Nucleus accumbens (tissue), 56 donors: ENCODE results near the gene ATP4A.

Experiments
- DNase-seq, 56 donors: peaks; one replicate each; lab custom pipeline; 2025; lab: John Stamatoyannopoulos, UW

ATP4A gene

GRCh38 chr19:35551091-35551810 is 12.2 kb downstream of the ATP4A start:
- no peak for DNase-seq

GRCh38 chr19:35549879-35550523 is 13.5 kb downstream of the ATP4A start:
- no peak for DNase-seq

GRCh38 chr19:35549174-35549788 is 14.2 kb downstream of the ATP4A start:
- DNase-seq = peak in 28 of 56 donors; percentile 3 to 56 (median 16)

GRCh38 chr19:35546532-35546931 is 16.9 kb downstream of the ATP4A start:
- DNase-seq = no peak

GRCh38 chr19:35545855-35546381 is 17.5 kb downstream of the ATP4A start:
- DNase-seq = peak in 12 of 56 donors; percentile 21 to 74 (median 45)

- DNase-seq = peak in 55 of 56 donors; percentile 36 to 94 (median 82)
These were observed 18.2 kb downstream of the ATP4A start, which contains the start of gene TMEM147 for GRCh38 chr19:35545001-35545854. TSS of gene TMEM147 (plus strand) at chr19:35545626. CDS start at chr19:35545740, 114 bp downstream.

- no peak for DNase-seq
These were observed 19.2 kb downstream of the ATP4A start for GRCh38 chr19:35544110-35544802.

GRCh38 chr19:35543280-35544109 is 20.0 kb downstream of the ATP4A start:
- no peak for DNase-seq

- no peak for DNase-seq
These were observed 21.2 kb downstream of the ATP4A start for GRCh38 chr19:35542209-35542608.

GRCh38 chr19:35540356-35540927 is 23.0 kb downstream of the ATP4A start:
- DNase-seq = no peak

- no peak for DNase-seq
These were observed 23.6 kb downstream of the ATP4A start for GRCh38 chr19:35539850-35540249.

- DNase-seq = no peak
These were observed 24.1 kb downstream of the ATP4A start for GRCh38 chr19:35539314-35539713.

- DNase-seq = peak in 7 of 56 donors; percentile 9 to 42 (median 23)
These were observed 28.5 kb downstream of the ATP4A start for GRCh38 chr19:35534803-35535480.

- no peak for DNase-seq
These were observed 29.6 kb downstream of the ATP4A start for GRCh38 chr19:35533822-35534392.

GRCh38 chr19:35533201-35533821 is 30.1 kb downstream of the ATP4A start, which contains the start of gene GAPDHS:
TSS of gene GAPDHS (plus strand) at chr19:35533456. CDS start at chr19:35533528, 72 bp downstream.
- DNase-seq = no peak

GRCh38 chr19:35531291-35531690 is 32.2 kb downstream of the ATP4A start:
- DNase-seq = no peak
